Measurements from ENCODE around the gene SH3D19. TPM values are rescaled to one million over a fixed set of nuclear protein-coding genes. Genes with fewer than 3 reads are reported as not detected.

The SH3D19 gene
- total RNA-seq, 2 experiments from 2014 or later: not detected

GRCh38 chr4:151174784-151175183, 150.6 kb downstream of the SH3D19 start:
- Histone ChIP-seq H3K4me1 (ENCODE audit: insufficient read depth, low read length, poor library complexity, severe bottlenecking) (no peaks in the 10 kb centered on the region), H3K27ac (ENCODE audit: low read depth, low read length, poor library complexity, severe bottlenecking) (no peak overlapping the region), H3K36me3 (ENCODE audit: insufficient read depth, low read length) (no peaks in the 10 kb centered on the region), H3K4me3 (ENCODE audit: low read depth, low read length, poor library complexity, severe bottlenecking) (no peak overlapping the region), H2AFZ (ENCODE audit: low read length) (no peak overlapping the region), H3K4me2 (ENCODE audit: low read length) (no peak overlapping the region), H3K79me2 (ENCODE audit: insufficient read depth, low read depth, low read length) (no peaks in the 10 kb centered on the region), H4K20me1 (ENCODE audit: insufficient read depth, low read length) (no peaks in the 10 kb centered on the region), H3K9me3 (ENCODE audit: low read length) (no peaks in the 10 kb centered on the region), H3K9me2 (ENCODE audit: insufficient read depth, low read length) (no peaks in the 10 kb centered on the region)
- intact Hi-C loops (cut with micrococcal nuclease; ENCODE audit: unreplicated experiment): no loop called here
- CTCF ChIA-PET (ENCODE audit: unreplicated experiment): no interaction called here
- no TSS peak for BruUV-seq (replicated peaks)
- DNase-seq (ENCODE audit: low spot score): no peak
- TF ChIP-seq EZH2phosphoT487 (IDR thresholded peaks at IDR 0.05; ENCODE audit: borderline replicate concordance, low read depth, low read length) (no peak), CTCF (conservative IDR thresholded peaks at IDR 0.05; ENCODE audit: low read length) (no peak)
- POLR2A ChIA-PET: interaction anchor here (1.1 kb wide), 1 partner anchor 35 kb away, joined by 4 read pairs; no protein-coding TSS in a partner anchor

- Histone ChIP-seq H3K36me3 (ENCODE audit: insufficient read depth, low read length) (no peaks in the 10 kb centered on the region), H3K4me1 (ENCODE audit: insufficient read depth, low read length, poor library complexity, severe bottlenecking) (no peaks in the 10 kb centered on the region), H3K27ac (ENCODE audit: low read depth, low read length, poor library complexity, severe bottlenecking) (no peak overlapping the region), H4K20me1 (ENCODE audit: insufficient read depth, low read length) (no peaks in the 10 kb centered on the region), H3K9me2 (ENCODE audit: insufficient read depth, low read length) (no peaks in the 10 kb centered on the region), H3K79me2 (ENCODE audit: insufficient read depth, low read depth, low read length) (no peaks in the 10 kb centered on the region), H2AFZ (ENCODE audit: low read length) (no peak overlapping the region), H3K9me3 (ENCODE audit: low read length) (no peaks in the 10 kb centered on the region), H3K4me2 (ENCODE audit: low read length) (no peak overlapping the region), H3K4me3 (ENCODE audit: low read depth, low read length, poor library complexity, severe bottlenecking) (no peak overlapping the region)
- ChIA-PET POLR2A (interaction anchor here (0.5 to 1.1 kb wide), 5 partner anchors 23 to 429 kb away, joined by 3 to 4 read pairs (median 4); no protein-coding TSS in a partner anchor), CTCF (ENCODE audit: unreplicated experiment) (interaction anchor here (0.6 kb wide), 1 partner anchor 9 kb away, joined by 3 read pairs; no protein-coding TSS in a partner anchor)
- BruUV-seq (replicated peaks): no TSS peak
- no peak for DNase-seq (ENCODE audit: low spot score)
- intact Hi-C loops (cut with micrococcal nuclease; ENCODE audit: unreplicated experiment): no loop called here
- TF ChIP-seq EZH2phosphoT487 (IDR thresholded peaks at IDR 0.05; ENCODE audit: borderline replicate concordance, low read depth, low read length) (no peak), CTCF (conservative IDR thresholded peaks at IDR 0.05; ENCODE audit: low read length) (no peak)
Measured at GRCh38 chr4:151173871-151174270, 151.5 kb downstream of the SH3D19 start.

DNA sequence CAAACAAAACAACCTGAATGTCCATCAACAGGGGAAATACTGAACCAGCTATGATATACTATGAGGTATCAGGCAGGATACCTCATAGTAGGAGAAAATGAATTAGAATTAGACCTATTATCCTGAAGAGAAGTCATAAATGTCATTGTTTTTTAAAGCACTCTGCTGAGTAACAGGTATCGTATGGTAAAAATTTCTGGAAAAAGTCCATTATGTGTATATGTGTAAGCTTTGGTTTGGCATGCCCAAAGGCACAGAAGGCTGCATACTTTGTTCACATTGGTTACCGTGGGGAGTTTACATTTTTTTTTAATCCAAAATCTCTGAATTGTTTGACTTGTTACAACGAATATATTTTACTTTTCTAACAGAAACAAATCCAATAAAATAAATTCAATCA, 155.5 kb downstream of the SH3D19 start:
- Histone ChIP-seq H3K36me3 (ENCODE audit: insufficient read depth, low read length) (no peaks in the 10 kb centered on the region), H3K9me2 (ENCODE audit: insufficient read depth, low read length) (no peaks in the 10 kb centered on the region), H3K9me3 (ENCODE audit: low read length) (no peaks in the 10 kb centered on the region), H4K20me1 (ENCODE audit: insufficient read depth, low read length) (no peaks in the 10 kb centered on the region), H3K27ac (ENCODE audit: low read depth, low read length, poor library complexity, severe bottlenecking) (no peak overlapping the region), H3K4me3 (ENCODE audit: low read depth, low read length, poor library complexity, severe bottlenecking) (no peak overlapping the region), H3K4me1 (ENCODE audit: insufficient read depth, low read length, poor library complexity, severe bottlenecking) (no peaks in the 10 kb centered on the region), H3K4me2 (ENCODE audit: low read length) (no peak overlapping the region), H3K79me2 (ENCODE audit: insufficient read depth, low read depth, low read length) (no peaks in the 10 kb centered on the region), H2AFZ (ENCODE audit: low read length) (no peak overlapping the region)
- DNase-seq (ENCODE audit: low spot score): no peak
- intact Hi-C loops (cut with micrococcal nuclease; ENCODE audit: unreplicated experiment): no loop called here
- no TSS peak for BruUV-seq (replicated peaks)
- POLR2A ChIA-PET: interaction anchor here (0.5 to 1.5 kb wide), 5 partner anchors 10 to 117 kb away, joined by 3 to 5 read pairs (median 3); no protein-coding TSS in a partner anchor
- CTCF ChIA-PET (ENCODE audit: unreplicated experiment): interaction anchor here (0.6 kb wide), 1 partner anchor 93 kb away, joined by 3 read pairs; no protein-coding TSS in a partner anchor
- TF ChIP-seq EZH2phosphoT487 (IDR thresholded peaks at IDR 0.05; ENCODE audit: borderline replicate concordance, low read depth, low read length) (no peak), CTCF (conservative IDR thresholded peaks at IDR 0.05; ENCODE audit: low read length) (no peak)

Measured in OCI-LY7 (cell line).